K562 (cell line): ENCODE data around the gene CASP2. TPM values are rescaled to one million over a fixed set of nuclear protein-coding genes. Genes with fewer than 3 reads are reported as not detected.

Source experiments
- CBFA2T2 ChIP-seq: fragments of 450-650 bp; conservative IDR thresholded peaks from 2 replicates; pipeline ENCODE4 v1.6.1; 2017; ENCODE audit warnings: mild to moderate bottlenecking
- FOSL1 ChIP-seq: fragments of 200-800 bp; sonication (Bioruptor generic); conservative IDR thresholded peaks from 2 replicates; pipeline ENCODE4 v1.6.1; 2016; ENCODE audit warnings: missing genetic modification characterization, missing compliant biosample characterization
- GTF2F1 ChIP-seq: IDR thresholded peaks from 2 replicates; pipeline ENCODE4 v1.6.1; 2011; ENCODE audit warnings: low read depth, low read length, improper control_type of control experiment
- JUND ChIP-seq, 2 experiments: IDR thresholded peaks; 2 replicates in 1 of 2; 3 replicates in 1 of 2; pipeline ENCODE4 v1.6.1; 2011; ENCODE audit warnings: borderline replicate concordance in 2 of 2, low read depth in 2 of 2, low read length in 2 of 2, improper control_type of control experiment in 1 of 2, missing biosample characterization in 1 of 2, missing genetic modification characterization in 1 of 2, missing genetic modification reagents in 1 of 2
- LCOR ChIP-seq: sonication (generic); formaldehyde crosslinking; IDR thresholded peaks from 2 replicates; pipeline ENCODE4 v1.8.0; 2022; ENCODE audit warnings: mild to moderate bottlenecking, missing genetic modification reagents
- PCBP1 ChIP-seq: fragments of 200-400 bp; formaldehyde crosslinking; IDR thresholded peaks from 2 replicates; pipeline ENCODE4 v1.6.1; 2018; ENCODE audit warnings: mild to moderate bottlenecking, low read depth, low read length; ENCODE audit not compliant: poor library complexity, severe bottlenecking
- POLR2H ChIP-seq: IDR thresholded peaks from 2 replicates; pipeline ENCODE4 v1.6.1; 2016; ENCODE audit warnings: missing genetic modification characterization, low read depth, mild to moderate bottlenecking, control low read depth, missing compliant biosample characterization, moderate library complexity
- RAD51 ChIP-seq: fragments of 450-650 bp; IDR thresholded peaks from 2 replicates; pipeline ENCODE4 v1.7.1; 2016; ENCODE audit warnings: low read depth, mild to moderate bottlenecking, borderline replicate concordance
- TBP ChIP-seq: optimal IDR thresholded peaks from 2 replicates; pipeline ENCODE3; 2011; ENCODE audit warnings: low read depth, low read length, improper control_type of control experiment
- ZKSCAN1 ChIP-seq: fragments of 150-350 bp; IDR thresholded peaks from 2 replicates; pipeline ENCODE4 v1.6.1; 2016; ENCODE audit warnings: low read depth, low read length
- ZNF184 ChIP-seq: sonication (generic); formaldehyde crosslinking; IDR thresholded peaks from 2 replicates; pipeline ENCODE4 v1.5.0; 2020; ENCODE audit warnings: missing genetic modification reagents
- polyA plus RNA-seq, 8 experiments: library from polyadenylated mRNA; depleted of rRNA in 4 of 8; stranded (reverse) in 5 of 8; unstranded in 3 of 8; fragments of >200 nt; fragmentation: Nextera tagmentation in 2 of 8; fragmentation: Illumina TruSeq in 1 of 8; extraction: Ambion mirVana in 2 of 8; extraction: Trizol in 1 of 8; gene quantifications; 2 replicates each; pipeline versions ENCODE4 v1.2.1 to v1.2.3, GENCODE V29; 2011 to 2014; ENCODE audit warnings: inconsistent platforms in 1 of 8, missing spikeins in 1 of 8
- total RNA-seq, 7 experiments: library from RNA; depleted of rRNA in 6 of 7; stranded (reverse); fragments of >200 nt in 6 of 7; fragmentation: Illumina TruSeq in 2 of 7; extraction: Trizol in 2 of 7; gene quantifications; 2 replicates each; pipeline versions ENCODE4 v1.2.1 to v1.2.3, GENCODE V29; 2011 to 2021; ENCODE audit warnings: low replicate concordance in 1 of 7
- TF ChIP-seq, protein P1 (sequence below): sonication (generic); formaldehyde crosslinking; IDR thresholded peaks from 2 replicates; pipeline ENCODE4 v1.5.0; 2020; ENCODE audit warnings: missing genetic modification reagents
- TF ChIP-seq, protein P2 (sequence below): fragments of 250-450 bp; sonication (Bioruptor Pico); IDR thresholded peaks from 2 replicates; pipeline ENCODE4 v1.4.0; 2020; ENCODE audit warnings: mild to moderate bottlenecking, moderate library complexity
- TF ChIP-seq, protein P3 (sequence below): fragments of 450-650 bp; formaldehyde crosslinking; IDR thresholded peaks from 2 replicates; pipeline ENCODE4 v1.4.0; 2020; ENCODE audit warnings: mild to moderate bottlenecking, mixed read lengths

Gene CASP2
- total and polyA plus RNA-seq, 9 of the 15 experiments (the other 6 are each of a cell fraction or from before 2014, with no cell fraction given), result 18.8 to 64.9 (median 24.1) TPM

DNA sequence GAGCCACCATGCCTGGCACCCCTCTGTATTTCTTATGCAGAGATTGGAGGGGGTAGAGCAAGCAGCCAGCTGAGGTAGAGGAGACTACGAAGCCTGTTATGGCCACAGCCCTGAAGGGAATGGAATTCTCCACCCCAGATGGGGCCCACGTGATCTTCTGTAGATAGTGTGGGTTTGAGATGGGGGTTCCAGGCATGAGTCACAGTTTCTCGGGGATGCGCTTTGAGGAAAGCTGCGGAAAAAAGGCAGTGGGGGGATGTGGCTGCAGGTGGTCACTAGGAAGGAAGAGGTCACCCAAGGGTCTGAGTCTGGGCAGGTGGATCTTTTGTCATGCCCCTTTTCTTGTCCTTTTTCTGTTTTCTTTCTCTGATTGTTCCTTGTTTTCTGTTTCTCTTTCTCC lies 62.9 kb downstream of the CASP2 start (continued):
- TF ChIP-seq ZKSCAN1 (no peak), CBFA2T2 (0 out of 2 replicates have a peak, but pooled peaks have one; percentile 28), ZNF184 (no peak), TBP (no peak), PCBP1 (no peak), POLR2H (tag) (no peak), LCOR (no peak), JUND (IDR thresholded peaks at IDR 0.05; ENCODE audit: borderline replicate concordance, low read depth, low read length) (peak; percentile 54; the same call in 1 of the 2 replicates), JUND (tag; IDR thresholded peaks at IDR 0.05; ENCODE audit: borderline replicate concordance, low read depth, low read length) (no peak; the same call in 2 of the 3 replicates), FOSL1 (tag) (peak; percentile 68), GTF2F1 (no peak), RAD51 (peak; percentile 64; the same call in 1 of the 2 replicates)
- TF ChIP-seq, protein P1, sequence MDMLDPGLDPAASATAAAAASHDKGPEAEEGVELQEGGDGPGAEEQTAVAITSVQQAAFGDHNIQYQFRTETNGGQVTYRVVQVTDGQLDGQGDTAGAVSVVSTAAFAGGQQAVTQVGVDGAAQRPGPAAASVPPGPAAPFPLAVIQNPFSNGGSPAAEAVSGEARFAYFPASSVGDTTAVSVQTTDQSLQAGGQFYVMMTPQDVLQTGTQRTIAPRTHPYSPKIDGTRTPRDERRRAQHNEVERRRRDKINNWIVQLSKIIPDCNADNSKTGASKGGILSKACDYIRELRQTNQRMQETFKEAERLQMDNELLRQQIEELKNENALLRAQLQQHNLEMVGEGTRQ, result peak; percentile 80
- TF ChIP-seq, protein P2, sequence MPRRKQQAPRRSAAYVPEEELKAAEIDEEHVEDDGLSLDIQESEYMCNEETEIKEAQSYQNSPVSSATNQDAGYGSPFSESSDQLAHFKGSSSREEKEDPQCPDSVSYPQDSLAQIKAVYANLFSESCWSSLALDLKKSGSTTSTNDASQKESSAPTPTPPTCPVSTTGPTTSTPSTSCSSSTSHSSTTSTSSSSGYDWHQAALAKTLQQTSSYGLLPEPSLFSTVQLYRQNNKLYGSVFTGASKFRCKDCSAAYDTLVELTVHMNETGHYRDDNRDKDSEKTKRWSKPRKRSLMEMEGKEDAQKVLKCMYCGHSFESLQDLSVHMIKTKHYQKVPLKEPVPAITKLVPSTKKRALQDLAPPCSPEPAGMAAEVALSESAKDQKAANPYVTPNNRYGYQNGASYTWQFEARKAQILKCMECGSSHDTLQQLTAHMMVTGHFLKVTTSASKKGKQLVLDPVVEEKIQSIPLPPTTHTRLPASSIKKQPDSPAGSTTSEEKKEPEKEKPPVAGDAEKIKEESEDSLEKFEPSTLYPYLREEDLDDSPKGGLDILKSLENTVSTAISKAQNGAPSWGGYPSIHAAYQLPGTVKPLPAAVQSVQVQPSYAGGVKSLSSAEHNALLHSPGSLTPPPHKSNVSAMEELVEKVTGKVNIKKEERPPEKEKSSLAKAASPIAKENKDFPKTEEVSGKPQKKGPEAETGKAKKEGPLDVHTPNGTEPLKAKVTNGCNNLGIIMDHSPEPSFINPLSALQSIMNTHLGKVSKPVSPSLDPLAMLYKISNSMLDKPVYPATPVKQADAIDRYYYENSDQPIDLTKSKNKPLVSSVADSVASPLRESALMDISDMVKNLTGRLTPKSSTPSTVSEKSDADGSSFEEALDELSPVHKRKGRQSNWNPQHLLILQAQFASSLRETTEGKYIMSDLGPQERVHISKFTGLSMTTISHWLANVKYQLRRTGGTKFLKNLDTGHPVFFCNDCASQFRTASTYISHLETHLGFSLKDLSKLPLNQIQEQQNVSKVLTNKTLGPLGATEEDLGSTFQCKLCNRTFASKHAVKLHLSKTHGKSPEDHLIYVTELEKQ, result no peak
- TF ChIP-seq, protein P3, sequence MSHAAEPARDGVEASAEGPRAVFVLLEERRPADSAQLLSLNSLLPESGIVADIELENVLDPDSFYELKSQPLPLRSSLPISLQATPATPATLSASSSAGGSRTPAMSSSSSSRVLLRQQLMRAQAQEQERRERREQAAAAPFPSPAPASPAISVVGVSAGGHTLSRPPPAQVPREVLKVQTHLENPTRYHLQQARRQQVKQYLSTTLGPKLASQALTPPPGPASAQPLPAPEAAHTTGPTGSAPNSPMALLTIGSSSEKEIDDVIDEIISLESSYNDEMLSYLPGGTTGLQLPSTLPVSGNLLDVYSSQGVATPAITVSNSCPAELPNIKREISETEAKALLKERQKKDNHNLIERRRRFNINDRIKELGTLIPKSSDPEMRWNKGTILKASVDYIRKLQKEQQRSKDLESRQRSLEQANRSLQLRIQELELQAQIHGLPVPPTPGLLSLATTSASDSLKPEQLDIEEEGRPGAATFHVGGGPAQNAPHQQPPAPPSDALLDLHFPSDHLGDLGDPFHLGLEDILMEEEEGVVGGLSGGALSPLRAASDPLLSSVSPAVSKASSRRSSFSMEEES, result peak; percentile 30; the same call in 1 of the 2 replicates
